GM18517 (cell line): Measurements from ENCODE around the gene TAL1.
"Not testable (repeated sequence)": the region's sequence is repeated elsewhere in the genome, so short reads cannot be mapped to it uniquely, and the experiment has no call there.

Experiments used
- ATAC-seq: cut with Tn5 transposase; IDR thresholded peaks from one replicate; pipeline ENCODE4 v1.9.1; 2021; ENCODE audit warnings: mild to moderate bottlenecking, moderate library complexity; ENCODE audit not compliant: unreplicated experiment

Gene TAL1

DNA sequence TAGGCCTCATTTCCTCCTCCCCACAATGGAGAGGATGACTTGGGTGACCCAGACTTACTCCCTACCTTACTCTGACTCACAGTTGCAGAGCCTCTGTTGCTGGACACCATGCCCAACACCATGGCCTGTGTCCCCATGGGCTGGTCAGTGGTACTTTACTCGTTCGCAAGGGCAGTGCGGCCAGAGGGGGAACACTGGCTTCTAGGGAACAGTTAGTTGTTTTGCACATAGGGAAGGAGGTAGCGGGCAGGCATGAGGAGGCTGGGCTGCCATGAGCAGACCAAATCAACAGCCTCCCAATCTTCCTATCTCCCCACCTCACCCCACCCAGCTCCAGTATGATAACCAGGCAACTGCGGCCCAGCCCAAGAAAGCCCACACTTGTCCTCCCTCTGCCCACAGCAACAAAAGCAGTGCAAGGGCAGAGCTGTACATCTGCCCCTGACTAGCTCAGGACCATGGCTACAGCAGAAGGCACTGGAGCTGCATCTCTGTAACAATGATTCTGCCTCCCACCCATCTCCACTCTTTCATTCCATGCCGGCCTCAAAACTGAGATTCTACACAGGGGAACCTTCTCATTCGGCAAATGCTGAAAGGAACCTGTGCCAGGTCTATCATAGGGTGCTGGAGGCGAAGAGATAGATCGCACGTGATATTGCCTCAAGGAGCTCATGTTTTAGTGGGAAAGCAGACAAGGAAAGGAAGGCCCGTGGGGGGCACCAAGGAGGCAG, 18.6 kb downstream of the TAL1 start:
- ATAC-seq = no peak

DNA sequence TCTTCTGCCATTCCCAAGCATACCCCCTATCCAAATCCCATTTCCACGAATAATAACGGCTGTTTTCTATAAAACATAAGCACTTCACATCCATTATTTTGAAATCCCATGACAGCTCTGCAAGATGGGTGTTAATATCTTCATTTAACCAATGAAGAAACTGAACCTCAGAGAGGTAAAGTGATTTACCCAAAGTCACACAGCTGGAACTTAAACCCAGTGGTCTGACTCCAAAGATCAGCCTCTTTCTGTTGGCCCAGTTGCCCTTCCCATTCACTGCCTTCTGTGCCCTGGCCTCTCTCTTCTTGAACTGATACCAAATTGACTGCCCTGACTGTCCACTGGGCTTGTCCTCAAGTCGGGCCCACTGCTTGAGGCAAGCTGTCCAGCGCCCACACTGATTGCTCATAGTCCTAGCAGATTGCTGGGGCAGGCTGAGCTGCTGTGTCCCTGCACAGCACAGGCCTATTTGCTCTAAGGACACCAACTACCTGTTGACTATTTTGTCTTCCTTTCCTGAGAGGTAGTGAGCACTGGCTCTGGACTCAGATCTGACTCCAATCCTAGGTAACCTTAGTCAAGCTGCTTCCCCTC, 19.3 kb downstream of the TAL1 start:
- ATAC-seq = no peak

DNA sequence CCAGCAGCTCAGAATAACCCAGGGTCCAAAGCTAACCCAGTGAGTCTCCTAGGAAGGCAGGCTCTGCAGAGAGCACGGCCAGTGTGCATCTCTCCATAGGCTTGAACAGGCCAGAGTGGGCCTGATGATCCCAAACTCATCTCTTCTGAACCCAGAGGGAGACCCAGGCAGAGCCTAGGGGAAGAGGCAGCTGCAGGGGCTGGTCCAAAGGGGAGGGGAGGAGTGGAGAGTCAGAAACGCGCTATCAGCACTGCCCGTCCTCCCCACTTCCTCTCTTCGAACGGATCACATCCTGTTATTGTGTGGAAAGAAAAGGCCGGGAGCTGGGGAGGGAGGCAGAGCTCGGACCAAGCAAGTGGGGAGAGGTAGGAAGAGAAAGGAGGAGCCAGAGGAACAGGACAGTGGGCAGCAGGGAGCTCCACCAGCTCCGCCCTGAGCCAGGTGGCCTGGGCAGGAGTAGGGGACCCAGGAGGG, 20.2 kb downstream of the TAL1 start:
- ATAC-seq = no peak

DNA sequence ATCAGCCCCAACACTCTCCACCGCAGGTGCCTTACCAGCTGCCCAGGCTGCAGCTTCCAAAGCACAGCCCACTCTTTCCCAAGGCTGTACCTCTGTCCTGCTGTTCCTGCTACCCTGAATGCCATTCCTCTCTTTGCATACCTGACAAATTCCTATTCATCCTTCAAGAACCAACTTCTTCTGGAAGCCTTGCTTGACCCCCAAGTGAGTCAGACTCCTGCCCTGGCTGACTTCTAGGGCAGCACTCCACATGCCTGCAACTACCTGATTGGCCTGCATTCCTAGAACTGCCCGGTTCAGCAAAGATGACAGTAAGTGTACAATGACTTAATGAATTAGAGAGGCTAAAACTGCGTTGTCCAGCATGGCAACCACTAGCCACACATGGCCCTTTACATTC, 21.4 kb downstream of the TAL1 start:
- ATAC-seq = no peak

DNA sequence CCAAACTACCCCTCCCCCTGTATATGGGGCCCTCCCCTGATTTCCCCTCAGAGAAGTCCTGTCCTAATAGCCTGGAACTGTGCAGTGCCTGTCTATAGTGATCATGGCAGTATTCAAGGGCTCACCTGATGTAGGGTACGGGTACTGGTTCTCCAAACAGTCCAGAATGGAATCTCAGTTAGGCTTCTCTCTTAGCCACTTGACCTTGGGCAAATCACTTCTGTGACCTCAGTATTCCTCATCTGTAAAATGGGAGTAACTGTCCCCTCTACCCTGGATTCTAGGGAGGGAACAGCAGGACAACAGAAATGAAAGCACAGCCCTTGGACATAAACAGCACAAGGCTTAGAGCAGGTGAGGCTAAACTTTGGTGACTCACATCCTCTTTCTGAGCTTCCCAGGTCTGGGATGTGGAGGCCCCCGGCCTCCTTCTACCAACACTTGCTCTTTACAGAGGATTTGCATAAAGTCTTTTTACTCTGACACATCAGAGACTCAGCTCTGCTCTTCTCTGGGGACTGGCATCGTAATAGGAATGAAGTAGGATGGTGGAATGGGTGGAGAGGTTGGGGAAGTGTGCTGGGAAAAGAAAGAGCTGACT, 22.2 kb downstream of the TAL1 start:
- no peak for ATAC-seq

DNA sequence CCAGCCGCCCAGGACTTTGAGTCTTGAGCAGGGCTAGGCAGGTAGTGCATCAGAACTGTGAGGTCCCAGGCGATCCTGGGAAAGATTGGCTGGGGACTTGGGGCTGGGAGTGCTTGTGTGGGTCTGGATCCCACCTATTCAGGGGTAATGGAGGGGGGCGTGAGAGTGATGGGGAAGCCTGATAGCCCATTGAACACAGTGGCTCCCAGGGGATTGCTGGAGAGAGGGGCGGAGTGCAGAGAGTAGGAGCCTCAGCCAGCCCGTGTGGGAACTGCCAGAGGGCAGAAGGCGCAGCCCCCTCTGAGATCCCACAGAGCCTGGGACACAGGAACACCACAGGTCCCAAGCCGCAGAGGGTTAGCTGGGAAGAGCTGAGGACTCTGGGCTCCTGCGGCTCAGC, 22.9 kb downstream of the TAL1 start:
- no peak for ATAC-seq

DNA sequence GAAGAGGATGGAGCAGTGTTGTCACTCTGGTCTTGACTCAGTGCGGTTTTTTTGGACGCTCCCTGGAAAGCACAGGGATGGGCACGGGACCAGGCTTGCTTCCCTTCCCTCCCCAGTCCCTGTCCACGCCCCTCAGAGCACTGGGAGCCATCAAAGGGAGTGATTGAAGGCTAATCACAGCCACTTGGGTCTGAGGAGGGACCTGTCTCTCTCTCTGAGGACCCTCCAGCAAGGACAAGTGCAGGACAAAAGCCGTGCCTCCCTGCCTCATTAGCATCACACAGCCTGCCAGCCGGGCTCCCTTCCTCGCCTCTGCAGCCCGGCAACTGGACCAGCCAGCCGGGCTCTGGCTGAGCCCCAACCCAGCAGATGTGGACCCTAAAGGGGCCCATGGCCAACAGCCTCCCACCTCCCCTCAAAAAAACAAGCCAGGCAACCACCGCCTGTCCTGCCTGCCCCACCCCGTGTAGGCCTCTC, 23.6 kb downstream of the TAL1 start:
- ATAC-seq = no peak

DNA sequence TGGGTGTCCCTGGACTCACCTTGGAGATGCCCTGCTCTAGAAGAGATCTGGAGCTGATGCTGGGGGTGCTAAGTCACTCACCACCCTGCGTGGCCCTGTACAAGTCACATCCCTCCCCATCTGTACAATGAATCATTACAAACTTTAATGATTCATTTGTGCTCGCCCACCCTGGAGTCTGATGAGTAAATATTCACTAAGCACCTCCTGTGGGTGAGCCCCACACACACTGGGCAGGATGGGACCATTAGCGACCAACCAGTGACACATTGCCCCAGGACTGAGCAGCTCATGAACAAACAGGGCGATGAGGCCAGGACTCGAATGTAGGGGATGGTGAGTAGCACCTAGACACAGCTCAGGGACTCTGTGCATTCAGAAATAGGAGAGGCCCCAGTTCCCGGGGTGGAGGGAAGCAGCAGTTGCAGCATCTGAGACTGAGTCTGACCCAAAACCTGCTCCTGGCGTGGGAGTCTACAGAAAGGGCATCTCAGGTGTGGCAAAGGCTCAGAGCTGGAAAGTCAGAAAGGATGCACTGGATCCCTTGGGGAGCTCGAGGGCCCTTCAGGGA, 24.1 kb downstream of the TAL1 start:
- no peak for ATAC-seq

DNA sequence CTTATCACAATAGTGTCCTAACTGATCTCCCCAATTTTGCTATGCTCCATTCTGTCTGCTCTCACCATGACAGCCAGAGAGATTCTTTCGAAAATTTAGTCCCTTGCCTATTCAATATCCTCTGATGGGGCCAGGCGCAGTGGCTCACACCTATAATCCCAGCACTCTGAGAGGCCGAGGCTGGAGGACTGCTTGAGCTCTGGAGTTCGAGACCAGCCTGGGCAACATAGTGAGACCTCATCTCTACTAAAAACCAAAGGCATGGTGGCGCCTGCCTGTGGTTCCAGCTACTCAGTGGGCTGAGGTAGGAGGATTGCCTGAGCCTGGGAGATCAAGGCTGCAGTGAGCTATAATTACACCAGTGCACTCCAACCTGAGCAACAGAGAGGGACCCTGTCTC, 26.1 kb downstream of the TAL1 start:
- ATAC-seq = no peak

DNA sequence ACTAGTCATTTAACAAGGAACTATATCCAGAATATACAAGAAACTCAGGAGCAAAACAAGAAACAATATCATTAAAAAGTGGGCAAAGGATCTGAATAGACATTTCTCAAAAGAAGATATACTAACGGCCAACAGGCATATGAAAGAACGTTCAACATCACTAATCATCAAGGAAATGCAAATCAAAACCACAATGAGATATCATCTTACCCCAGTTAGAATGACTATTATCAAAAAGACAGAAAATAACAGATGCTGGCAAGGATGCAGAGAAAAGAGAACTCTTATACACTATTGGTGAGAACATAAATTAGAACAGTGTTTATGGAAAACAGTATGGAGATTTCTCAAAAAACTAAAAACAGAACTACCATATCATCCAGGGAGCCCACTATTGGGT, 28.5 kb downstream of the TAL1 start:
- not testable (repeated sequence) for ATAC-seq

DNA sequence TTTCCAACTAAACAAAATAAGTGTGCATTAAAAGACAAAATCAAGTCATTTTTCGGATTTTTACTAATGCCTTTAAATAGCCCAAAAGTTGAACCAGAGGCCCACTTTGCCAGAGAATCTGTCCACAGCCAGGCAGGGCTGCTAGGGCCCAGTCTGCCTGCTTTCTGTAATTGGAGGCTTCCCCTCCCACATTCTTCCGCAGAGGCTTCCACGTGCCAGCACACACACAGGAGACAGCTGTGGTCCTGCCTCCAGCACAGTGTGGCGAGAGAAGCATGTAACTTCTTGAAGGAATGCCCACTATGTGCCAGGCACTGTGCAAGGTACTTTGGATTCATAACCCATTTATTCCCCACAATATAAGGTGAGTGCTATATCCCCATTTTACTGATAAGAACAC, 30.8 kb downstream of the TAL1 start:
- ATAC-seq = no peak

DNA sequence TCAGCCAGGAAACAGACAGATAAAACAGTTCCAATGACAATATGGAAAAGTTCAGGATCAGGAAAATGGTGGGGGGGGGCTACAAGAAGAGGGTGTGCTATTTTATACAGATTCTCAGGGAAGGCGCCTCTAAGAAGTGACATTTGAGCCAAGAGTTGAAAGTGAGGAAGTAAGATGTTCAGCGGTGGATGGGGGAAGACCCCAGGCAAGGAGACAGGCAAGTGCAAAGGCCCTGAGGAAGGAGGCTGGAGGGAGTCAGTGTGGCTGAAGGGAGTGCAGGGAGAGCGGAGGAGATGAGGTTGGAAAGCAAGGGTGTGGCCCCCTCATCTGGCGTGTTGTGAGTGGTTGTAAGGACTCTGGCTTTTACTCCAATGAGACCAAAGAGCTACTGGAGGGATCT, 33.8 kb downstream of the TAL1 start:
- no peak for ATAC-seq

DNA sequence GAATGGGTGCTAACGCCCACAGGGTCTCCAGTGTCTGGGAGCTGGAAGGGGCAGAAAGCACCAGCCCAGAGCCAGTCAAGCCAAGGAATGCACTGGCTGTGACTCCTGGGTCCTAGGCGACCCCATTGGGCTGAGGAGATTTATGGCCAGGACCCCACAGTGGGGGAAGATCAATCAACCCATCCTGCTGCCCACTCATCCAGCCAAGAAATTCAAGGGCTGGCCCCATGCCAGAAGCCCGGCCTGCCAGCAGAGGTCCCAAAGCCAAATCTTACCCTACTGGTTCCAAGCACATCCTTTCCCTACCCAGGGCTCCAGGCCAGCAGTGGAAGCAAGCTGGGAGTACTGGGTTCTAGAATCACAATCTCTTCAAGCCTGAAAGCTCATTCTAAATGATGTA, 35.4 kb downstream of the TAL1 start:
- no peak for ATAC-seq

DNA sequence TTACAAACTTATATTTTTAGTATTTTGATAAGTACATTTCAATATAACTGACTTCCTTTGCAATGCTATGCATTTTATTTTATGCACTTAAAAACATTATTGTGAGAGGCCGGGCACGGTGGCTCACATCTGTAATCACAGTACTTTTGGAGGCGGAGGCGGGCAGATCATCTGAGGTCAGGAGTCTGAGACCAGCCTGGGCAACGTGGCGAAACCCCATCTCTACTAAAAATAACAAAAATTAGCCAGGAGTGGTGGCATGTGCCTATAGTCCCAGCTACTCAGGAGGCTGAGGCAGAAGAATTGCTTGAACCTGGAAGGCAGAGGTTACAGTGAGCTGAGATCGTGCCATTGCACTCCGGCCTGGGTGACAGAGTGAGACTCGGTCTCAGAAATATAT, 36.0 kb downstream of the TAL1 start:
- ATAC-seq = not testable (repeated sequence)

DNA sequence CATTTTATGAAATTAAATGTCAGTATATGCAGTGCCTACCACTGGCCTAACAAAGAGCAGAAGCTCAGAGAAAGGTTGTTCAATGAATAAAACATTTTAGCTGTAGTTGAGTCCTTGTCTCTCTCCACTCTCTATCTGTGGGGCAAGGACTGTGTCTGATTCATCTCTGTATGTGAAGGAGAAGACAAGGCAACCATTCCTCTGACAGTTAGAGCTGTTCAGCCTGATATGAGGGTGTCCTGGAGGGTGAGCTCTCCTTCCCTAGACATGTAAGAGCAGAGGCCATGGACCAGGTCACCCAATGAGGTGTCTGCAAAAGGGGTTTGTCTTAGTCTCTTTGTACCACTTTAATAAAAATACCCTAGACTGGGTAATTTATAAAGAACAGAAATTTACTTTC, 37.7 kb downstream of the TAL1 start:
- ATAC-seq = no peak

DNA sequence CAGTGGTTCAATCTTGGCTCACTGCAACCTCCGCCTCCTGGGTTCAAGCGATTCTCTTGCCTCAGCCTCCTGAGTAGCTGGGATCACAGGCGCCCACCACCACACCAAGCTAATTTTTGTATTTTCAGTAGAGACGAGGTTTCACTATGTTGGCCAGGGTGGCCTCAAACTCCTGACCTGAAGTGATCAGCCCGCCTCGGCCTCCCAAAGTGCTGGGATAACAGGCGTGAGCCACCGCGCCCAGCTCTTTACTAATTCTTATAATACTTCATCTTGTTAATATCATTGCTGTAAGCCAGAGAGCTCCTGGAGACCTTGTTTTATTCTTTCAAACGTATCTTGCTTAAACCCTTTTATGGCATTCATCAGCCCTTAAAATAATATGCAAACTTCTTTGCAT, 38.5 kb downstream of the TAL1 start:
- not testable (repeated sequence) for ATAC-seq

DNA sequence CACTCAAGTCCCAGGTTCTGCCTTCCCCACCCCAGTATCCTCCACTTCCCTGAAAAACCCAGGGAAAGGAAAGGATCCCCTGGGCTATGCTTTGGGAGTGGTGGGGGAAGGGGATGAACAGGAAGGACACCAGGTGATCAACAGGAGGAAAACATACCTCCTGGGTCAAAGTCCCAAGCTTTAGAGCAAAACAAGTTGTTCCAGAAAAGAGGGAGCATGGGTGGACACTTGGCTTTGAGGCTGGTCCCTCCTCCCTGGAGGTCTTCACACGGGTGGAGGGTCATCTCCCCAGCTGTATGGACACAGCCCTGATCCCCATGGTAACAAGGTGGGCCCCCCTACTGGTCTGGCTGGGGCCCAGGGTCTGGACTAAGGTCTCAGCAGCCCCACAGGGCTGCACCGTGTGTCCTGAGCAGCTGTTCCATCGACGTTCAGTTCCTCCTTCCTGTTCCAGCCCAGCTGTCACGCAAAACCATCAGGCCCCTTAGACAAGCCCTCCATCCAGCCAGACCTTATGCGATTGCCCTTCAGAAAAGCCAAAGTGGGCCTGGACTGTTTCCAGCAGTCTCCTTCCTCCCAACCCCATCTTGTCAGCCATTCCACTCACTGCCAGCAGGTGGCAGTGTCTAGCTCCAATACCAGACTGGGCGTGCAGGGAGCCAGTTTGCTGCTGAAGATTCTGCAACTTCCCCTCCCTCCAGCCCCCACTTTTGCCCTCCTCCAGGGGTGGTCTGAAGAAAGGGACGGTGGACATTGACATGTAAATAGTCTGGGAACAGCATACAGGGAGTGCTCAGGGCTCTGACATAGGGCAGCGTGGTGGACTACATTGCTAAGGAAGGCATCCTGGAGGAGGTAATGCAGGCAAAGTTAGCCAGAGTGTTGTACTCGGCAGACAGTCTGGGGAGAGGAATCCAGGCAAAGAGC, 39.3 kb downstream of the TAL1 start:
- peak; percentile 72 for ATAC-seq

DNA sequence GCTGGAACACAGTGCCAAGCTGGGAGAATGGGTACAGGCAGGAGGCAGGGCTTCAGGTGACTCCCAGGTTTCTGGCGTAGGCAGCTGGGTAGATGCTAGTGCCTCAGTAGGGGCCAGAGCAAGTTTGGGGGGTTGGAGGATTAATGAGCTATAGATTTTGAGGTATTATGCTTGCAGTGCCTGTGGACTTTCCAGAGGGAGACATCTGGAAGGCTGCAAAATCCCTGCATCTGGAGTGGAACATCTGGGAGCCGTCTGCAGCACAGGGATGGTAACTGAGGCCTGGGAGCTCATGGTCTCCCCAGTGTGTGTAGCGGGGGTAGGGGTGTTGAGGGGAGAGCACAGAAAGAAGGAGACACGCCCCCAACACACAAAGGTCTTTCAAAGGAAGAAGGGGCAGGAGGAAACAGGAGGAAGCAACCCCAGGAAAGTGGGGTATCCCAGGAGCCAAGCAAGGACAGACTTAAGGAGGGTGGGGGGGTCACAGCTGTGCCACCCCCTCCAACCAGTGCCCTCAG, 40.0 kb downstream of the TAL1 start:
- no peak for ATAC-seq

DNA sequence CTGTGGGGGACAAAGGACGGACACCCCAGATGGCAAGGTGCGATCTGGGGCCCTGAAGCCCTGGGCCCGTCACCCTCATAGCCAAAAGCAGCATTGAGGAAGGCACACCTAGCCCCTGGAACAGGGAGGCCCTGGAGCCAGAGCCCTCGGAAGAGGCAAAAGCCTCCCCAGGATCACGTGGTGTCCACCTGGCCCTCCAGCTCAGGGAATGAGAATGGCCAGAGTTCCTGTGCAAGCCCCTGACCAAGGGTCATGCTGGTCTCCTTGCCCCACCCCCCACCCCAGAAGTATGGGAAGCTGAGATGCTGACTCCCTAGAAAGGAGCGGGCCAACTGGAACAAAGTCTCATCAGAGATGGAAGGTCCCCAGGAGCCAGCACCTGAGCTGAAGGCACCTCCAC, 41.2 kb downstream of the TAL1 start:
- no peak for ATAC-seq

DNA sequence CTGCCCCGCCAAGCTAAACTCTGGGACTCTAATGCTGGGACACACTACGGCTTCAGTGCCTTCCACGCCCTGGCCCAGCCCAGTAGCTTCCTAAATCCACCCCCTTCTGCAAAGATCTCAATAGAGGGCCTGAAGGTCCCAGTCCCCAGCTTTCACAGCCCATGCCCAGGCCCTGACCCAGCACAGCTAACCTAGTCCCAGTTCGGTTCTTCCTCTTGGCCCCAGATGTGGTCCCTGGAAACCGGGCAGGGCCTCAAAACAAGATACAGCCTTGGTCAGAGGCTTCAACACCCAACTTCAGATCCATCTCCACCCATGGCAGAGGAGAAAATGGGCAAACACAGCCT, 41.5 kb downstream of the TAL1 start:
- no peak for ATAC-seq
